IPS-15b (cell line): ENCODE results near the gene LPXN.

Experiments used
- H3K27me3 ChIP-seq: one replicate; pipeline ENCODE4 v1.6.1; 2013; ENCODE audit warnings: low read length; ENCODE audit not compliant: control insufficient read depth, insufficient read depth
- H3K36me3 ChIP-seq: one replicate; pipeline ENCODE4 v1.6.1; 2013; ENCODE audit warnings: low read length; ENCODE audit not compliant: control insufficient read depth, insufficient read depth
- H3K4me1 ChIP-seq: one replicate; pipeline ENCODE4 v1.6.1; 2013; ENCODE audit warnings: mild to moderate bottlenecking, low read length; ENCODE audit not compliant: control insufficient read depth, insufficient read depth
- H3K4me3 ChIP-seq: one replicate; pipeline ENCODE4 v1.5.1; 2013; ENCODE audit warnings: low read depth, low read length
- H3K9ac ChIP-seq: one replicate; pipeline ENCODE4 v1.6.1; 2013; ENCODE audit warnings: low read depth, mild to moderate bottlenecking, low read length
- H3K9me3 ChIP-seq: one replicate; pipeline ENCODE4 v1.6.1; 2013; ENCODE audit warnings: mild to moderate bottlenecking, low read length; ENCODE audit not compliant: control insufficient read depth, insufficient read depth

Gene LPXN

GRCh38 chr11:58490827-58491226 lies 84.8 kb downstream of the LPXN start:
- H3K9ac ChIP-seq: no peak overlapping the region
- no peaks in the 10 kb centered on the region for H3K4me1 ChIP-seq
- H3K9me3 ChIP-seq: no peaks in the 10 kb centered on the region
- H3K27me3 ChIP-seq: no peaks in the 10 kb centered on the region
- no peak overlapping the region for H3K4me3 ChIP-seq
- no peaks in the 10 kb centered on the region for H3K36me3 ChIP-seq

DNA sequence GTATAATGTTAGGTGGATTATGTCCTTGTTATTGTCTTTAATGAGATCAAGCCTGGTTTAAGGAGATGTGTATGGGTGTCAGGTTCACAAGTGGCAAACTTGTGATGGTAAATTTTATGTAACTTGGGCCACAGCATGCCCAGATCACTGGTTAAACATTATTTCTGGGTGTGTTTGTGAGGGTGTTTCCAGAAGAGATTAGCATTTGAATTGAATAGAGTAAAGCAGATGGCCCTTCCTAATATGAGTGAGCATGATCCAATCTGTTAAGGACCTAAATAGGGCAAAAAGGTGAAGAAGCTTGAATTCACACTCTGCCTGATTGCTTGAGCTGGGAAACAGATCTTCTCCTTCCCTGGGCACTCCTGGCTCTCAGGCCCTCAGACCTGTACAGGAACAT lies 88.5 kb downstream of the LPXN start:
- no peaks in the 10 kb centered on the region for H3K27me3 ChIP-seq
- no peaks in the 10 kb centered on the region for H3K4me1 ChIP-seq
- no peak overlapping the region for H3K4me3 ChIP-seq
- no peaks in the 10 kb centered on the region for H3K36me3 ChIP-seq
- no peak overlapping the region for H3K9ac ChIP-seq
- no peaks in the 10 kb centered on the region for H3K9me3 ChIP-seq

GRCh38 chr11:58485961-58486360 lies 89.7 kb downstream of the LPXN start:
- no peaks in the 10 kb centered on the region for H3K4me1 ChIP-seq
- H3K27me3 ChIP-seq: no peaks in the 10 kb centered on the region
- H3K9ac ChIP-seq: no peak overlapping the region
- no peak overlapping the region for H3K4me3 ChIP-seq
- H3K36me3 ChIP-seq: no peaks in the 10 kb centered on the region
- no peaks in the 10 kb centered on the region for H3K9me3 ChIP-seq
